Prostate gland (tissue), 2 donors: ENCODE measurements around the gene MRPL51. TPM values are rescaled to one million over a fixed set of nuclear protein-coding genes. Genes with fewer than 3 reads are reported as not detected.
A peak's percentile ranks its signal among the peaks of the same experiment; 100 is the strongest.
"Not testable (repeated sequence)": the region's sequence is repeated elsewhere in the genome, so short reads cannot be mapped to it uniquely, and the experiment has no call there.

Experiments used
- DNase-seq: peaks from one replicate; pipeline ENCODE4 v3.0.0-alpha.2; 2019; ENCODE audit warnings: low spot score
- H3K27ac ChIP-seq, 2 donors: fragments of 200-600 bp; sonication (generic); 2 replicates each; pipeline ENCODE4 v1.5.1; 2017 to 2019
- H3K27me3 ChIP-seq: fragments of 200-600 bp; sonication (generic); replicated peaks from 2 replicates; pipeline ENCODE4 v1.5.1; 2019; ENCODE audit not compliant: insufficient read depth
- H3K36me3 ChIP-seq, 2 donors: fragments of 200-600 bp; sonication (generic); 1 replicate in 1 of 2; 2 replicates in 1 of 2; pipeline versions ENCODE4 v1.5.1 to v1.8.1; 2017 to 2019
- H3K4me1 ChIP-seq: fragments of 200-600 bp; sonication (generic); replicated peaks from 2 replicates; pipeline ENCODE4 v1.5.1; 2019
- H3K4me3 ChIP-seq, 2 donors: fragments of 200-600 bp; sonication (generic); 2 replicates each; pipeline ENCODE4 v1.5.1; 2017 to 2019
- H3K9me3 ChIP-seq: fragments of 200-600 bp; sonication (generic); 2 replicates; pipeline ENCODE4 v1.5.1; 2017
- POLR2A ChIP-seq: fragments of 450-650 bp; IDR thresholded peaks from one replicate; pipeline ENCODE4 v1.6.1; 2016; ENCODE audit warnings: antibody characterized with exemption, mild to moderate bottlenecking
- POLR2AphosphoS5 ChIP-seq: sonication (generic); formaldehyde crosslinking; IDR thresholded peaks from one replicate; pipeline ENCODE4 v1.6.1; 2017; ENCODE audit warnings: antibody characterized with exemption
- WGBS: methylation state at CpG from one replicate; pipeline ENCODE4 v1.1.5; 2018; 5-methylcytosine and 5-hydroxymethylcytosine counted together
- intact Hi-C: fragments of 100-400 bp; cut with DNase I; formaldehyde crosslinking; loops from one replicate; pipeline ENCODE4 v1.14.2; 2022
- total RNA-seq, 2 donors: library from RNA; depleted of rRNA; stranded (reverse); fragments of >200 nt; gene quantifications; one replicate each; pipeline ENCODE4 v1.1.0, GENCODE V29; 2016
- TF ChIP-seq, protein P1 (sequence below), 4 experiments: fragments of 200-600 bp in 2 of 4; fragments of 450-650 bp in 2 of 4; sonication (generic) in 2 of 4; IDR thresholded peaks; 1 replicate in 3 of 4; 2 replicates in 1 of 4; pipeline ENCODE4 v1.5.1; 2016 to 2019; ENCODE audit warnings: antibody characterized with exemption in 4 of 4, mild to moderate bottlenecking in 2 of 4, moderate library complexity in 2 of 4

The MRPL51 gene
- total RNA-seq, 2 donors from 2014 or later: 70.3 to 80.2 TPM

DNA sequence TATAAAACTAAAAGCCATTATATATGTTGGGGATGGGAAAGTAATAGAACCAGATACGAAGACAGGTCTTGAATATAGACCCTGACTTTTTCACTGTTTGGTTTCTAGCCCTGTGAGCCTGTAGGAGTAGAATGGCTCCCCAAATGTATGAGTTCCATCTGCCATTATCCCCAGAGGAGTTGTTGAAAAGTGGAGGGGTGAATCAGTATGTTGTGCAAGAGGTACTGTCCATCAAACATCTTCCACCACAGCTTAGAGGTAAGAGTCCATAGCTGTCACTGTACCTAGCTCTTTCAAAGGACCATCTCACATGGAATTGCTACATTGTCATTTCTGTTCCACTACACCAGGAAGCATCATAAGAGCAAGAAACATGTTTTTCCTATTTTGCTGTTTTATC lies 1.9 kb upstream of the MRPL51 start:
- no peak overlapping the region for H3K27ac ChIP-seq
- no peaks in the 10 kb centered on the region for H3K27me3 ChIP-seq
- H3K9me3 ChIP-seq: no peaks in the 10 kb centered on the region
- 26% methylated on average over 1 of the region's 1 CpG for WGBS
- H3K4me1 ChIP-seq: no peaks in the 10 kb centered on the region
- no peaks in the 10 kb centered on the region for H3K36me3 ChIP-seq
- H3K4me3 ChIP-seq: no peak overlapping the region
- no peak for TF ChIP-seq POLR2A
- TF ChIP-seq, protein P1, sequence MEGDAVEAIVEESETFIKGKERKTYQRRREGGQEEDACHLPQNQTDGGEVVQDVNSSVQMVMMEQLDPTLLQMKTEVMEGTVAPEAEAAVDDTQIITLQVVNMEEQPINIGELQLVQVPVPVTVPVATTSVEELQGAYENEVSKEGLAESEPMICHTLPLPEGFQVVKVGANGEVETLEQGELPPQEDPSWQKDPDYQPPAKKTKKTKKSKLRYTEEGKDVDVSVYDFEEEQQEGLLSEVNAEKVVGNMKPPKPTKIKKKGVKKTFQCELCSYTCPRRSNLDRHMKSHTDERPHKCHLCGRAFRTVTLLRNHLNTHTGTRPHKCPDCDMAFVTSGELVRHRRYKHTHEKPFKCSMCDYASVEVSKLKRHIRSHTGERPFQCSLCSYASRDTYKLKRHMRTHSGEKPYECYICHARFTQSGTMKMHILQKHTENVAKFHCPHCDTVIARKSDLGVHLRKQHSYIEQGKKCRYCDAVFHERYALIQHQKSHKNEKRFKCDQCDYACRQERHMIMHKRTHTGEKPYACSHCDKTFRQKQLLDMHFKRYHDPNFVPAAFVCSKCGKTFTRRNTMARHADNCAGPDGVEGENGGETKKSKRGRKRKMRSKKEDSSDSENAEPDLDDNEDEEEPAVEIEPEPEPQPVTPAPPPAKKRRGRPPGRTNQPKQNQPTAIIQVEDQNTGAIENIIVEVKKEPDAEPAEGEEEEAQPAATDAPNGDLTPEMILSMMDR (IDR thresholded peaks at IDR 0.05): no peak
- TF ChIP-seq POLR2AphosphoS5: no peak
- intact Hi-C loops: loop anchor here (5.0 kb wide), 1 partner anchor 43 kb away; the partner anchor contains the start of gene TAPBPL
- DNase-seq: no peak

DNA sequence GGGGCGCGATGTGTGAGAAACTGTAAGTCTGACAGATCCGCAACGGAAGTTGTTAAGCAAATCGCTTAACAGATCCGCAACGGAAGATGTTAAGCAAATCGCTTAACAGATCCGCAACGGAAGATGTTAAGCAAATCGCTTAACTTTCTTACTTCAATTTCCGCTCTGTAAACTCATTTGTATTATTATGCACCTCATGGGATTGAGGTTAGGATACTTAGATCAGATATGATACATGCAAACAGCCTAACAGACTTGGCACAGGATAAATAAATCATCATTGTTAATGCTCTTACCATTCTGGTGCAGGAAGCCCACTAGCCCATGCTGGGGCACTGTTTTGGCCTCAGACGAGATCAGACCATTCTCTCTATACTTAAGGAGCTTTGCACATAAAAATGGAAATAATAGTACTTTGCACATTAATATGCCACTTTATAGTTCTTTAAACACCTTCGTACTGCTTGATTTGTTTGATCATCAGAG lies 1.2 kb upstream of the MRPL51 start:
- no peak for DNase-seq
- Histone ChIP-seq H3K27ac (peak overlapping the region in 1 of 2 donors; percentile 96), H3K27me3 (no peaks in the 10 kb centered on the region), H3K4me3 (peak overlapping the region; percentile 64 to 69), H3K9me3 (no peaks in the 10 kb centered on the region), H3K36me3 (no peaks in the 10 kb centered on the region), H3K4me1 (no peaks in the 10 kb centered on the region)
- WGBS: under 1% methylated on average over 14 of the region's 14 CpGs
- intact Hi-C loops: loop anchor here (5.0 kb wide), 1 partner anchor 42 kb away; the partner anchor contains the start of gene TAPBPL
- TF ChIP-seq POLR2AphosphoS5 (no peak), POLR2A (no peak)
- TF ChIP-seq, protein P1 (IDR thresholded peaks at IDR 0.05): no peak

DNA sequence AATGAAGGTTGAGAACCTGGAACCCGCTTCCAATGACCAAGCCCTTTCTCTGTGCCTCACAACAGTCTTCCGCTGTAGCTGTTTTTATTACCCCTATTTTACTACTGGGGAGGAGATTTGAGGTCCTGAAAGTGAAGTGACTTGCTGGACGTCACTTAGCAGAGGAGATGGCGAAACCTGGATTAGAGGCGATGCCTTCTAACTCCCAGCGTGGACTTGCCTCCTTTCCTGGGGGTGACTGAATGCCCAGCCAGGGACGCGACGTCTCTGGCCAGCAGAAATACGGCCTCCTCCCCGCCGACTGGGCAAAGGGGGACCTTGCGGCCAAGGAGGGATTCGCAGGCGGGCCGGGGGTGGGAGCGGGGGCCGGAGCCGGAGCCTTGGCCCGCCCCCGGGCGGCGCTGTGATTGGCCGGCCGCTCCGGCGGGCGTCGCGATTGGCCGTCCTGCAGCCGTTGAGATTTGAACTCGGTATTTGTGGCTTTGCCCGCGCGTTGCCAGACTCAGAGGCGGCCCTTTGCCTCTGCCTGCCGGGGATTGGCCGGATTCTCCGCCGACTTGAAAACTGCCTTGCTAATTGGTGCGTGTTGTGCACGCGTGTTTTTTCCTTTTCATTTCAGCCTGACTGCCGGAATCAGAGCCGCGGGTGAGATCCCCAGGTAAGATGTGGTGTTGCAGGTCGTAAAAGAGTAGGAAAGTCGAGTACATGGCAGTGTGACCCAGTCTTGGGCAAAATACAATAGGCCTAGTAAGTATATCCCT lies 615 bp upstream of the MRPL51 start, which contains the start of gene NCAPD2:
Gene NCAPD2, plus strand, starts transcription at position 606 of the 761 bp plus-strand sequence. CDS start 997 bp downstream, outside the sequence.
- Histone ChIP-seq H3K36me3 (no peaks in the 10 kb centered on the region), H3K27ac (peak within 1 kb of the TSS; percentile 94 to 96), H3K4me1 (no peaks in the 10 kb centered on the region), H3K9me3 (no peaks in the 10 kb centered on the region), H3K4me3 (peak within 1 kb of the TSS; percentile 64 to 69), H3K27me3 (no peaks in the 10 kb centered on the region)
- peak; percentile 95 for DNase-seq
- intact Hi-C loops: loop anchor here (2.0 to 5.0 kb wide), 2 partner anchors 41 kb away; partner anchors contain the start of genes GAPDH and TAPBPL
- TF ChIP-seq POLR2A (peak; percentile 28), POLR2AphosphoS5 (peak; percentile 64)
- TF ChIP-seq, protein P1 (IDR thresholded peaks at IDR 0.05): peak; percentile 17 to 69 (median 53)
- WGBS: under 1% methylated on average over 49 of the region's 49 CpGs

DNA sequence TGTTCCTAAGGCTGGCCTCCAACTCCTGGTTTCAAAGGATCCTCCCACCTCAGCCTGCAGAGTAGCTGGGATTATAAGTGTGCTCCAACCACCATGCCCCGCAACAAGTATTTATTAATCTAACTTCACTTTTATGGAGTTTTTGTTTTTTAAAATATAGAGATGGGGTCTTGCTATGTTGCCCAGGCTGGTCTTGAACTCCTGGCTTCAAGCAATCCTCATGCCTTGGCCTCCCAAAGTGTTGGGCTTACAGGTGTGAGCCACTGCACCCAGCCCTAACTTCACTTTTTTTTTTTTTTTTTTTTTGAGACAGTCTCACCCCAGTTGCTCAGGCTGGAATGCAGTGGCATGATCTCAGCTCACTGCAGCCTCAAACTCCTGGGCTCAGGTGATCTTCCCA lies 2.4 kb downstream of the MRPL51 start:
- not testable (repeated sequence) for H3K27me3 ChIP-seq, H3K4me1 ChIP-seq, H3K27ac ChIP-seq, H3K36me3 ChIP-seq, H3K9me3 ChIP-seq, DNase-seq, H3K4me3 ChIP-seq
- 100% methylated on average over 1 of the region's 1 CpG for WGBS
- intact Hi-C loops: loop anchor here (5.0 kb wide), 1 partner anchor 38 kb away; the partner anchor contains the start of gene TAPBPL

DNA sequence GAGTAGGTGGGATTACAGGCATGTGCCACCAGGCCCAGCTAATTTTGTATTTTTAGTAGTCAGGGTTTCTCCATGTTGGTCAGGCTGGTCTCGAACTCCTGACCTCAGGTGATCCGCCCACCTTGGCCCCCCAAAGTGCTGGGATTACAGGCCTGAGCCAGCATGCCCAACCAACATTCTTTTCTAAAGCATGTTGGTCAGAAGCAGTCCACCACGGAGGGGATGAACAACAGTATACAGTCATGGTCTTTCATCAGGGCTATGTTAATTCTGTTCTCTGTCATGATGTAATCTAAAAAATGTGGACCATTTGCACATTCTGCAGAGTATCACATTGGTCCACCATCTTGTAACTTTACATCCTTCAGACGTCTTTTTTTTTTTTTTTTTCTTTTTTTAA lies 3.6 kb downstream of the MRPL51 start:
- Histone ChIP-seq H3K27me3 (no peaks in the 10 kb centered on the region), H3K9me3 (no peaks in the 10 kb centered on the region), H3K4me3 (no peak overlapping the region), H3K4me1 (no peaks in the 10 kb centered on the region), H3K36me3 (no peaks in the 10 kb centered on the region), H3K27ac (no peak overlapping the region)
- 61% methylated on average over 4 of the region's 4 CpGs for WGBS
- intact Hi-C loops: no loop called here
- TF ChIP-seq POLR2A (no peak), POLR2AphosphoS5 (no peak)
- TF ChIP-seq, protein P1 (IDR thresholded peaks at IDR 0.05): no peak
- DNase-seq: no peak
